GM21381 (cell line): ENCODE data around the gene ENSA.
A peak's percentile ranks its signal among the peaks of the same experiment; 100 is the strongest.
"Not testable (repeated sequence)": the region's sequence is repeated elsewhere in the genome, so short reads cannot be mapped to it uniquely, and the experiment has no call there.

Experiments
- ATAC-seq: cut with Tn5 transposase; IDR thresholded peaks from one replicate; pipeline ENCODE4 v1.9.1; 2021; ENCODE audit warnings: mild to moderate bottlenecking, moderate library complexity; ENCODE audit not compliant: unreplicated experiment

ENSA gene

GRCh38 chr1:150622303-150622975, 7.0 kb downstream of the ENSA start:
- no peak for ATAC-seq

GRCh38 chr1:150621497-150622302, 7.7 kb downstream of the ENSA start:
- no peak for ATAC-seq

DNA sequence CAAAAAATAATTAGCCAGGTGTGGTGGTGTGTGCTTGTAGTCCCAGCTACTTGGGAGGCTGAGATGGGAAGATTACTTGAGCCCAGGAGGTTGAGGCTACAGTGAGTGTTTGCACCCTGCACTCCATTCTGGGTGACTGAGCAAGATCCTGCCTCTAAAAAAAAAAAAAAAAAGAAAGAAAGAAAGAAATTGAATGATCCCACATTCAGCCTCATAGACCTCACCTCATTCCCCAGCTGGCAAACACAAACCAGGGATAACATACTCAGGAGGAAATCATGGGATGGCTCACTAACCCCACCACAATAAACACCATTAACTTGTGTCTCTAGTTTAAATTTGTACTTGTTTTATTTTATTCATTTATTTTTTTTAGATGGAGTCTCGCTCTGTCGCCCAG, 8.5 kb downstream of the ENSA start:
- ATAC-seq = no peak

GRCh38 chr1:150619576-150620509, 9.6 kb downstream of the ENSA start:
- ATAC-seq = no peak

GRCh38 chr1:150615346-150616201, 13.8 kb downstream of the ENSA start:
- ATAC-seq = no peak

DNA sequence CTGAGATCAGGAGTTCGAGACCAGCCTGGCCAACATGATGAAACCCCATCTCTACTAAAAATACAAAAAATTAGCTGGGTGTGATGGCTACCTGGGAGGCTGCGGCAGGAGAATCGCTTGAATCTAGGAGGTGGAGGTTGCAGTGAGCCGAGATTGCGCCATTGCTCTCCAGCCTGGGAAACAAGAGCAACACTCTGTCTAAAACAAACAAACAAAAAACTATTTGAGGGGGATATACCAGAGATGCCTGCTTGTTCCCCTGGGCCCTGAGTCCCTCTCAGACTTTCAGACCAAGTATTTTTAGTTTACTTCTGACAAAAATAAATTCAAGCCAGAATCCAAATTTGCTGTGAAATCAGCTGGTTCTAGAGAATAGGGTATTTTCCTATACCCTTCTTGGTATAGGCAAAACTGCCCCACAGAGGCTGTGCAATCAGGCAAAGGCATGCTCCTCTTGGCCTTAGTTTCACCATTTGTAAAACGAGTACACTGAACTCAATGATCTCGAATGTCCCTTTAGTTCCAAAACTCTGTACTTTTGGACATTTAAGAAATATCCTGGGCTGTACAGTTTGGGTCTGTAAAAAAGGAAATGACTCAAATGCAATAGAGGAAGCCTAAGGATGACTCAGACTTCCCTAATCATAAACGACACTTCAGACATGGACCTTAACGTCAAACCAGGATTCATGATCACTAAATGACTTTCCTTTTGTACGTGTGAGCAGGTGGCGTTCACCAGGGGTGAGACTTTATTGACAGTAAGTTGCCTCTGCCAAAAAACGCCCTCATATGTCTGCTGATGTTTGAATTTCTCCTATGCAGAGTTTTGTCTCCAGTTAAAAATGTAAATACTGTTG, 16.1 kb downstream of the ENSA start:
- ATAC-seq = peak; percentile 33

GRCh38 chr1:150612014-150612345, 17.4 kb downstream of the ENSA start:
- ATAC-seq = no peak

- no peak for ATAC-seq
Observed at GRCh38 chr1:150610576-150610975, 18.8 kb downstream of the ENSA start.

DNA sequence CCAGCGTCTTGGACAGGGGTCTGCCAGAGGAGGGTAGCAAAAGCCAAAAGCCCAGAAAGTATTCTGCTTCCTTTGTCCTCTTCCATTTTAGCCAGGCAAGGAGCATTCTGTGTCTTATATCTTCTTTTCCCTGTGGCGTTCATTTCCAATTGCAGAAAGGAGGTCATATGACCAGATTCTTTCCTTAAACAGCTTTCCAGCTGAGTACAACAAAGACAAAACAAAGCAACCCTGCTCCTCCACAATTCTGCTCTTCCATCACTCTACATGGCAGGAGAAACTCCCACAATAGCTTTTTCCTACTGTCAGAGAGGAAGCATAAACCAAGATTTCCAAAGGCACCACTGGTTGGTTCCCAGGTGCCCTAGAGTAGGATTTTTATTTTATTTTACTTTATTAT, 19.7 kb downstream of the ENSA start:
- ATAC-seq = no peak

GRCh38 chr1:150606463-150607142, 22.8 kb downstream of the ENSA start:
- ATAC-seq = no peak

GRCh38 chr1:150605451-150605731, 24.0 kb downstream of the ENSA start:
- ATAC-seq = not testable (repeated sequence)

DNA sequence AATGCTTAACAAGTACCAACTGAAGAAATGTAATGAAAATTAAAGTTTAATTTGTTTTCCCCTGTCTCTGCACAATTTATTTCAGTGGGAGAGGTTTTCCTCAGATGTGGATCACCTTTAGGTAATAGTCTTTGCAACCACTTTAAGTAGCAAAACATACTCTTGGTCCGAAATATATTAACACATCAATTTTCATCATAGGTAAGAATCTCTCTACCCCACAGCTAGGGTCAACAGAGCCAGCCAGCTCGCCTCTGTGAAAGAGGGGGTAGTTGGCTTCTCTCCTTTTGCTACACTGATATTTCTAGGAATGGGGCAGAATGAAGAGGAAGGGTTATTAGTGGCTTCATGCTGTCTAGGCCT, 25.2 kb downstream of the ENSA start:
- no peak for ATAC-seq

DNA sequence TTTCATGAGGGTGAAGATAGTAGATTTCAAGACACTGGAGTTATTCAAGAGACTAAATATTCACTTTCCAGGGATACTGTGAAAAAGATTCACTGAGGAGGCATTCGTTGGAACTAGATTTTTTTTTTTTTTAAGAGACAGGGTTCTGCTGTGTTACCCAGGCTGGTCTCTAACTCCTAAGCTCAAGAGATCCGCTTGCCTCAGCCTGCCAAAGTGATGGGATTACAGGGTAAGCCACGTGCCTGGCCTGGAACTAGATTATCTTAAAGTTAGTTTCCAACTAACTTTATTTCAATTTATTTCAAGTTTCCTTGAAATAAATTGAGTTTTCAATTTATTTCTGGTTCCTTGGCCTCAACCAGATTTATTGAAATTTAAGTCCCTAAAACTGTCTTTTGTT, 25.7 kb downstream of the ENSA start:
- ATAC-seq = no peak

DNA sequence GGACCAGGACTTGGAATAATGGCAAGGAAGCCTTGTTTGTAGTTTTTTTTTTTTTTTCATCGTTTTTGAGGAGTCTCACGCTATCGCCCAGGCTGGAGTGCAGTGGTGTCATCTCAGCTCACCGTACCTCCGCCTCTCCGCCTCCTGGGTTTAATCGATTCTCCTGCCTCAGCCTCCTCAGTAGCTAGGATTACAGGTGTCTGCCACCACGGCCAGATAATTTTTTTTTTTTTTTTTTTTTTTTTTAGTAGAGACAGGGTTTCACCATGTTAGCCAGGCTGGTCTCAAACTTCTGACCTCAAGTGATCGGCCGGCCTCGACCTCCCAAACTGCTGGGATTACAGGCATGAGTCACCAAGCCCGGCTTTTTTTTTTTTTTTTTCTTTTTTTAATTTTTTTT, 27.0 kb downstream of the ENSA start:
- ATAC-seq = not testable (repeated sequence)

- ATAC-seq = no peak
Observed at GRCh38 chr1:150601540-150601939, 27.9 kb downstream of the ENSA start.

DNA sequence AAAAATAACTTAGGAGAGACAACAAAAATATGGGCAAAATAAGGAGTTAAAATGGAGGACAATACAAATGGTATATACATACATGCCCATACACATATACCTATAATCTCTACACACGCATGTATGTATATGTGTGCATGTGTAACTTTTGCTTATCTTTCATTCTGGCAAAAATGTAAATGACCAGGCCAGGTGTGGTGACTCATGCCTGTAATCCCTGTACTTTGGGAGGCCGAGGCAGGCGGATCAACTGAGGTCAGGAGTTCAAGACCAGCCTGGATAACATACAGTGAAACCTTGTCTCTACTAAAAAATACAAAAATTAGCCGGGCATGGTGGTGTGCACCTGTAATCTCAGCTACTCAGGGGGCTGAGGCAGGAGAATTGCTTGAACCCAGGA, 31.1 kb downstream of the ENSA start:
- ATAC-seq = not testable (repeated sequence)

DNA sequence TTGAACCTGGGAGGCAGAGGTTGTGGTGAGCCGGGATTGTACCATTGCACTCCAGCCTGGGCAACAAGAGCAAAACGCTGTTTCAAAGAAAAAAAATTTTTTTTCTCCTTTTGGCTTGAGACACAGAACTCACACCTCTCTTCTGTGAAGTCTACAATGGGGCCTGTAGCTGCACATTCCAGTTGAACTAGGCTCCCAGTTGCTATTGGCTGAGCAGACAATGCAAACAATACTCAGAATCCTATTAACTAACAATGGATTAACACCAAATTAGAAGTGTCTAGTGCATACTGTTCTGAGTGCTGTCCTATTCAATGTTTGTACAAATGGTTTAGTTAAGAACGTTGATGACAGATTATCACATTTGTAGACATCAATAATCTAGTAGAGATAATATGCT, 32.4 kb downstream of the ENSA start:
- ATAC-seq = no peak

DNA sequence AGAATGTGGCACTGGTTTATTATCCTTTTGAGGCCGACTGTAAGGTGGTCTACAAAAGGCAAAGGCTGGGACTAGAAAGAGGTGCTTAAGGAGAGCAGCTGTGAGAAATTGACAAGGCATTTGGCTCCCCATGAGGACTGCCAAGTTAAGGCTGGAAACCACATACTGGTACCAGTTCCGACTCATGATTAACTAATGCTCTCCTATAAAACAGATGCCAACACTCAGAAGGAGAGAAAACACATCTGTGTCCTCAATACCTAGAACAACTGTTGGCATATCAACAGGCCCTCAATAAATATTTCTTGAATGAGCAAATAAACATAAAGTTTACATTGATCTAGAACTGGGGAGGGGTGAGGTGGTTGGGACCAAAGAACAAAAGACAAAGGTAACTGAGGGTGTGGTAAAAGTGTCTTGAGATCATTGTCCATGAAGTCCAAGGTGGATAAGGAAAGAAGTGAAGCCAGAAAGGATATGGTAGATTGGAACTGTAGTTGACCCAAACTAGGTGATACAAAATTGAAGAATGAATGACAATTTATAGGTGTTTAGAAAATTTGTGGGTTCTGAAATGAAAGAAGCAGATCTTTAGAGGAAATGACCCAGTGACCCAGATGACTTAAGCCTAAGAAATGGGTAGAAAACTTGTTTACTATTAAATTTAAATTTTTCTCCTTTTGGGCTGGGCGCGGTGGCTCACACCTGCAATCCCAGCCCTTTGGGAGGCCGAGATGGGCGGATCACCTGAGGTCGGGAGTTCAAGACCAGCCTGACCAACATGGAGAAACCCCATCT, 33.1 kb downstream of the ENSA start:
- no peak for ATAC-seq

GRCh38 chr1:150582371-150582770, 47.0 kb downstream of the ENSA start:
- no peak for ATAC-seq
